ENCODE data around the gene KCNK10.

KCNK10 gene

DNA sequence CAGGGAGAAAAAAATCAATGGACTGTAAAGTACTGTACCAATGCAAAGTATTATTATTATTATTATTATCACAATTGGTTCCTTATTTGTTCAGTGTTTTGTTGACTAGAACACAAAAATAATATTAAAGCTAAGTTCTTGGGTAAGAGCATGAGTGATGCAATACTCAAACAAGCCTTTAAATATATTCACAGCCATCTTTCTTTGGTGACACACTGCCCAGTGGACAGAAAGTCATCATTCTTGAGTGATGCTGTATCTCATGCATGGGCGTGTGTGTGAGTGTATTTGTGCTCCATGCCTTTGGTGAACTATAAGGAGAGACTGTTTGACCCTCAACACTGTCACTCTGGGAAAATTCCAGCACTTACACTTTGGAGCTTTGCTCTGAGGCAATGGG lies 93.6 kb downstream of the KCNK10 start:
- H3K27me3 ChIP-seq (ENCODE audit: control insufficient read depth in 1 of 2, insufficient read depth in 2 of 2, low read length in 2 of 2) = no peaks in the 10 kb centered on the region
- no peaks in the 10 kb centered on the region for H3K36me3 ChIP-seq (ENCODE audit: control insufficient read depth in 2 of 2, insufficient read depth in 2 of 2, low read length in 2 of 2)
- H3K27ac ChIP-seq (ENCODE audit: low read length) = no peak overlapping the region

DNA sequence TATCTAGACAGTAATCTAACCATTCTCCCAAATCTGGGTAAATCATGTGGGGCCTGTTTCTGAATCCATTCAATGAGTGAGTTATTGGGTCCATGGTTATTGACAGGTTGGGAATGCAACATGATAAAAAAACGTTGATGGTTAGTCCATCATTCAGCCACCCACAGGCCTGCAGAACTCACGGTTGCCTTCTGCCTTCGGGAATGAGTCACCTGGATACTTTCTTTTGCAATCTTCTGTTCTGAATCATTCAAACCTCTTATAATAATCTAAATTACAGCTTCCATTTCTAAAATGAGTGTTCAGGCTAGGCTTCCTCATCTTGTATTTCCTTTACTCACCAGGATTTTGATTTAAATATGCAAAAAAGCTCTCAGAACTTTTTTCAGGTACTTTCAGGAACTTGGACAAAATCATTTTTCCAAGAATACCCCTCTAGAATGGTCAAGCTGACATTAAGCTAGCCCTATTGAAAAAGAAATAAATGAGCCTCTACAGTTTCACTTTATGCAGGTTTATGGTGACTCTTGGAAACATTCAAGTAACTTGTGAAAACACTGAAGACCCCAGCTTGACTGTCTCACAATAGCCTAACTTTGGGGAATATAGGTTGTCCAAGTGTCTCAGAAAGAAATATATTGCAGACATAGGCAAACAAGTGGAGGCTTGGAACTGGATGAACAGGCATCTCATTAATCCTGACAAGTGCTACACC lies 94.4 kb downstream of the KCNK10 start:
- H3K27me3 ChIP-seq (ENCODE audit: control insufficient read depth in 1 of 2, insufficient read depth in 2 of 2, low read length in 2 of 2) = no peaks in the 10 kb centered on the region

More for the DNA sequence above, 93.6 kb downstream of the KCNK10 start:
- H3K9me3 ChIP-seq (ENCODE audit: control insufficient read depth in 2 of 2, low read length in 2 of 2) = no peaks in the 10 kb centered on the region
- no peak overlapping the region for H3K4me3 ChIP-seq (ENCODE audit: low read length in 2 of 2)
- no peaks in the 10 kb centered on the region for H3K4me1 ChIP-seq (ENCODE audit: control insufficient read depth, insufficient read depth, low read length)
- no peak overlapping the region for H3K9ac ChIP-seq (ENCODE audit: low read length in 2 of 2)

GRCh38 chr14:88227693-88228092 lies 95.4 kb downstream of the KCNK10 start:
- Histone ChIP-seq H3K9me3 (ENCODE audit: control insufficient read depth in 2 of 2, low read length in 2 of 2) (peaks cover 8 to 9% of the 10 kb centered on the region in 2 donors), H3K36me3 (ENCODE audit: control insufficient read depth in 2 of 2, insufficient read depth in 2 of 2, low read length in 2 of 2) (no peaks in the 10 kb centered on the region), H3K27ac (ENCODE audit: low read length) (no peak overlapping the region)

More for the DNA sequence above, 94.4 kb downstream of the KCNK10 start:
- Histone ChIP-seq H3K27ac (ENCODE audit: low read length) (no peak overlapping the region), H3K36me3 (ENCODE audit: control insufficient read depth in 2 of 2, insufficient read depth in 2 of 2, low read length in 2 of 2) (no peaks in the 10 kb centered on the region), H3K9ac (ENCODE audit: low read length in 2 of 2) (no peak overlapping the region), H3K4me1 (ENCODE audit: control insufficient read depth, insufficient read depth, low read length) (no peaks in the 10 kb centered on the region), H3K9me3 (ENCODE audit: control insufficient read depth in 2 of 2, low read length in 2 of 2) (no peaks in the 10 kb centered on the region), H3K4me3 (ENCODE audit: low read length in 2 of 2) (no peak overlapping the region)

GRCh38 chr14:88225721-88226120 lies 97.3 kb downstream of the KCNK10 start:
- peaks cover 11% of the 10 kb centered on the region in 2 donors for H3K9me3 ChIP-seq (ENCODE audit: control insufficient read depth in 2 of 2, low read length in 2 of 2)
- no peaks in the 10 kb centered on the region for H3K36me3 ChIP-seq (ENCODE audit: control insufficient read depth in 2 of 2, insufficient read depth in 2 of 2, low read length in 2 of 2)

More at GRCh38 chr14:88227693-88228092, 95.4 kb downstream of the KCNK10 start:
- H3K4me3 ChIP-seq (ENCODE audit: low read length in 2 of 2) = no peak overlapping the region
- H3K4me1 ChIP-seq (ENCODE audit: control insufficient read depth, insufficient read depth, low read length) = no peaks in the 10 kb centered on the region
- no peaks in the 10 kb centered on the region for H3K27me3 ChIP-seq (ENCODE audit: control insufficient read depth in 1 of 2, insufficient read depth in 2 of 2, low read length in 2 of 2)
- H3K9ac ChIP-seq (ENCODE audit: low read length in 2 of 2) = no peak overlapping the region

GRCh38 chr14:88218119-88218915 lies 104.8 kb downstream of the KCNK10 start:
- H3K4me1 ChIP-seq (ENCODE audit: control insufficient read depth, insufficient read depth, low read length) = no peaks in the 10 kb centered on the region
- H3K36me3 ChIP-seq (ENCODE audit: control insufficient read depth in 2 of 2, insufficient read depth in 2 of 2, low read length in 2 of 2) = no peaks in the 10 kb centered on the region
- no peak overlapping the region for H3K4me3 ChIP-seq (ENCODE audit: low read length in 2 of 2)
- peaks cover 8 to 10% of the 10 kb centered on the region in 2 donors for H3K9me3 ChIP-seq (ENCODE audit: control insufficient read depth in 2 of 2, low read length in 2 of 2)
- H3K9ac ChIP-seq (ENCODE audit: low read length in 2 of 2) = no peak overlapping the region
- H3K27ac ChIP-seq (ENCODE audit: low read length) = no peak overlapping the region
- no peaks in the 10 kb centered on the region for H3K27me3 ChIP-seq (ENCODE audit: control insufficient read depth in 1 of 2, insufficient read depth in 2 of 2, low read length in 2 of 2)

More at GRCh38 chr14:88225721-88226120, 97.3 kb downstream of the KCNK10 start:
- Histone ChIP-seq H3K4me1 (ENCODE audit: control insufficient read depth, insufficient read depth, low read length) (no peaks in the 10 kb centered on the region), H3K27me3 (ENCODE audit: control insufficient read depth in 1 of 2, insufficient read depth in 2 of 2, low read length in 2 of 2) (no peaks in the 10 kb centered on the region), H3K27ac (ENCODE audit: low read length) (no peak overlapping the region), H3K4me3 (ENCODE audit: low read length in 2 of 2) (no peak overlapping the region), H3K9ac (ENCODE audit: low read length in 2 of 2) (no peak overlapping the region)

DNA sequence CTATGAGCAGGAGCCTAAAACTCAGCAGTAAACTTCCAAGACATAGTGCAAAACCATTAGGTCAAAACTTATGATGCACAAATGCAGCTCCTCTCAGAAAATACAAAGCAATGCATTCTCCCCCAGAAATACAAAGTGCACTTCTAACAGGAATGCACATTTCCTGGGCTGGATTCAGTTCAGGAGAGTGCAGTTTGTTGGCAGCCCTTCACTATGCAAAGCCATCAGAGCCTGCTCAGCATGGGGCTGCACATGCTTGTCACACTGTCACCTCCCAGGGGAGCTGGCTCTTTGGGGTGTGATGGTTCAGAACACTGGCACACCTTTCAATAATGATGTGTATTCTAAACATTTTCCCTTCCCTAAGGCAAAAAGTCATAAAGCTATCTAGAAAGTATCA lies 110.4 kb downstream of the KCNK10 start:
- no peak overlapping the region for H3K4me3 ChIP-seq (ENCODE audit: low read length in 2 of 2)
- no peaks in the 10 kb centered on the region for H3K36me3 ChIP-seq (ENCODE audit: control insufficient read depth in 2 of 2, insufficient read depth in 2 of 2, low read length in 2 of 2)
- no peaks in the 10 kb centered on the region for H3K27me3 ChIP-seq (ENCODE audit: control insufficient read depth in 1 of 2, insufficient read depth in 2 of 2, low read length in 2 of 2)
- H3K9me3 ChIP-seq (ENCODE audit: control insufficient read depth in 2 of 2, low read length in 2 of 2) = peaks cover 0 to 2% of the 10 kb centered on the region in 2 donors
- H3K27ac ChIP-seq (ENCODE audit: low read length) = no peak overlapping the region
- H3K9ac ChIP-seq (ENCODE audit: low read length in 2 of 2) = no peak overlapping the region
- no peaks in the 10 kb centered on the region for H3K4me1 ChIP-seq (ENCODE audit: control insufficient read depth, insufficient read depth, low read length)

GRCh38 chr14:88210426-88210825 lies 112.6 kb downstream of the KCNK10 start:
- Histone ChIP-seq H3K27ac (ENCODE audit: low read length) (no peak overlapping the region), H3K9me3 (ENCODE audit: control insufficient read depth in 2 of 2, low read length in 2 of 2) (peaks cover 0 to 2% of the 10 kb centered on the region in 2 donors), H3K27me3 (ENCODE audit: control insufficient read depth in 1 of 2, insufficient read depth in 2 of 2, low read length in 2 of 2) (no peaks in the 10 kb centered on the region), H3K4me3 (ENCODE audit: low read length in 2 of 2) (no peak overlapping the region), H3K9ac (ENCODE audit: low read length in 2 of 2) (no peak overlapping the region), H3K36me3 (ENCODE audit: control insufficient read depth in 2 of 2, insufficient read depth in 2 of 2, low read length in 2 of 2) (no peaks in the 10 kb centered on the region), H3K4me1 (ENCODE audit: control insufficient read depth, insufficient read depth, low read length) (no peaks in the 10 kb centered on the region)

DNA sequence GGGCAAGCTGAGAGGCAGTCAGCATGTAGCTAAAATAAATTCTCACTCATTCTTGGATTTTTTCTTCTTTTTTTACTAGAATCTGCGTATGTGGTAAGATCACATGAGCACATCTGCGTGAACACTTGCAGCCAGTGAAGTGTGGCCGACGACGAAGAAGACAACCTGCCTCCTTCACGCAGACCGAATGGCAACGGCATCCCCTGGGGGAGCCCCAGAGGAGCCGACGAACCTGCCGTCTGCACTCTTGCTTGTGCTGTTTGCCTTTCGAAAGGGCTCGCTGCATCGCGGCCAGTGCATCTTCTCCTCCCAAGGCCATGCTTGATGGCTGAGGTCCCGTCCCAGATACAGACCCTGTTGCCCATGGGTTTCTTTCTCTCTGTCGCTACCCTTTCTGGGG lies 113.8 kb downstream of the KCNK10 start:
- Histone ChIP-seq H3K4me3 (ENCODE audit: low read length in 2 of 2) (no peak overlapping the region), H3K27me3 (ENCODE audit: control insufficient read depth in 1 of 2, insufficient read depth in 2 of 2, low read length in 2 of 2) (no peaks in the 10 kb centered on the region), H3K36me3 (ENCODE audit: control insufficient read depth in 2 of 2, insufficient read depth in 2 of 2, low read length in 2 of 2) (no peaks in the 10 kb centered on the region), H3K4me1 (ENCODE audit: control insufficient read depth, insufficient read depth, low read length) (no peaks in the 10 kb centered on the region), H3K9me3 (ENCODE audit: control insufficient read depth in 2 of 2, low read length in 2 of 2) (no peaks in the 10 kb centered on the region), H3K27ac (ENCODE audit: low read length) (no peak overlapping the region), H3K9ac (ENCODE audit: low read length in 2 of 2) (no peak overlapping the region)

DNA sequence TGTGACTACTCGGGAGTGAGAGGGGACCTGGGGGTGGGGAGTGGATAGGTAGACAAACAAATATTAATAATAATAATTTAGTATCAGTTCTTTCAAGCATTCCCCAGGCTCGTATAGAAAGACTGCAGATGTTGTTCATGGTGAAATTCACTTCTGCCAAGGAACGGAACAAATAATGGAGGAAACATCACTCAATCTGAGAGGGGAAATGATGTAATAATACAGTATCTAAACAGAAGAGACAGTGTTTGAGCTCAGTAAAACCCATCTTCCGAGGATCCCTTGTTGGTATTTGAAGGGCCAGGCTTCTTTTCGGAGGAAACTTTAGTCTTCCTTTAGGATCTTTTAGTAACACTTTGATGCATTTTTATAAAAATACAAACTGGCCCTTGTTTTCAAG lies 114.2 kb downstream of the KCNK10 start:
- Histone ChIP-seq H3K4me1 (ENCODE audit: control insufficient read depth, insufficient read depth, low read length) (no peaks in the 10 kb centered on the region), H3K27me3 (ENCODE audit: control insufficient read depth in 1 of 2, insufficient read depth in 2 of 2, low read length in 2 of 2) (no peaks in the 10 kb centered on the region), H3K9me3 (ENCODE audit: control insufficient read depth in 2 of 2, low read length in 2 of 2) (no peaks in the 10 kb centered on the region), H3K36me3 (ENCODE audit: control insufficient read depth in 2 of 2, insufficient read depth in 2 of 2, low read length in 2 of 2) (no peaks in the 10 kb centered on the region), H3K27ac (ENCODE audit: low read length) (no peak overlapping the region), H3K9ac (ENCODE audit: low read length in 2 of 2) (no peak overlapping the region), H3K4me3 (ENCODE audit: low read length in 2 of 2) (no peak overlapping the region)

DNA sequence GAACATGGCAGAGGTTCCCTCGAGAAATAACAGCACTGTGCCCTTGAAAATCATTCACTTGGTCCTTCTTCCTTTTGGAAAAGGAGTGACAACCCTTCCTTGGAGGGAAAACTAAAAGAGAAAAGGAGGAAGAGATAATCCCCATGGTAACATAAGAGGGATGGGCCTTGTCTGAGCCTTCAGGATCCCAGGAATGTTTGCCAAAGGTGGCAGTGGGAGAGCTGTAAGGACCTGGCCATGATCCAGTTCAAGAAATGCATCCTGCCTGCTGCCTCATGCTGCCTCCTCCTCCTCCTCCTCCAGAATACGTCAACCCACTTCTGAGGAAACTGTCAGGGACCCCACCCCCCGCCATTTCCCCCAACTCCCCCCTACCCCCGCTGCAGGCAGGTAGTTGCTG lies 118.8 kb downstream of the KCNK10 start:
- Histone ChIP-seq H3K9me3 (ENCODE audit: control insufficient read depth in 2 of 2, low read length in 2 of 2) (no peaks in the 10 kb centered on the region), H3K4me1 (ENCODE audit: control insufficient read depth, insufficient read depth, low read length) (no peaks in the 10 kb centered on the region), H3K27ac (ENCODE audit: low read length) (no peak overlapping the region), H3K27me3 (ENCODE audit: control insufficient read depth in 1 of 2, insufficient read depth in 2 of 2, low read length in 2 of 2) (no peaks in the 10 kb centered on the region), H3K9ac (ENCODE audit: low read length in 2 of 2) (no peak overlapping the region), H3K4me3 (ENCODE audit: low read length in 2 of 2) (no peak overlapping the region), H3K36me3 (ENCODE audit: control insufficient read depth in 2 of 2, insufficient read depth in 2 of 2, low read length in 2 of 2) (no peaks in the 10 kb centered on the region)

GRCh38 chr14:88203291-88203690 lies 119.8 kb downstream of the KCNK10 start:
- no peaks in the 10 kb centered on the region for H3K9me3 ChIP-seq (ENCODE audit: control insufficient read depth in 2 of 2, low read length in 2 of 2)
- H3K27me3 ChIP-seq (ENCODE audit: control insufficient read depth in 1 of 2, insufficient read depth in 2 of 2, low read length in 2 of 2) = no peaks in the 10 kb centered on the region
- H3K27ac ChIP-seq (ENCODE audit: low read length) = no peak overlapping the region
- H3K36me3 ChIP-seq (ENCODE audit: control insufficient read depth in 2 of 2, insufficient read depth in 2 of 2, low read length in 2 of 2) = no peaks in the 10 kb centered on the region
- no peak overlapping the region for H3K4me3 ChIP-seq (ENCODE audit: low read length in 2 of 2)
- no peaks in the 10 kb centered on the region for H3K4me1 ChIP-seq (ENCODE audit: control insufficient read depth, insufficient read depth, low read length)
- no peak overlapping the region for H3K9ac ChIP-seq (ENCODE audit: low read length in 2 of 2)

All from stomach smooth muscle (tissue), 2 donors.